HG03558 (cell line): ENCODE measurements around the gene FAM118B.
"Not testable (repeated sequence)": the region's sequence is repeated elsewhere in the genome, so short reads cannot be mapped to it uniquely, and the experiment has no call there.

ENCODE experiments used
- ATAC-seq: cut with Tn5 transposase; IDR thresholded peaks from one replicate; pipeline ENCODE4 v1.9.1; 2021; ENCODE audit warnings: moderate number of reproducible peaks; ENCODE audit not compliant: unreplicated experiment; ENCODE audit errors: extremely low read depth

Gene FAM118B

GRCh38 chr11:126214841-126215240 lies 3.3 kb downstream of the FAM118B start:
- ATAC-seq: no peak

GRCh38 chr11:126216526-126217305 lies 5.1 kb downstream of the FAM118B start:
- no peak for ATAC-seq

GRCh38 chr11:126217491-126217890 lies 5.9 kb downstream of the FAM118B start:
- no peak for ATAC-seq

GRCh38 chr11:126219547-126219946 lies 8.0 kb downstream of the FAM118B start:
- no peak for ATAC-seq

- no peak for ATAC-seq
Observed at GRCh38 chr11:126224647-126225294, 13.2 kb downstream of the FAM118B start.

GRCh38 chr11:126225295-126225665 lies 13.7 kb downstream of the FAM118B start:
- ATAC-seq: no peak

GRCh38 chr11:126226334-126227084 lies 14.9 kb downstream of the FAM118B start:
- ATAC-seq: no peak

GRCh38 chr11:126229858-126230540 lies 18.4 kb downstream of the FAM118B start:
- no peak for ATAC-seq

- no peak for ATAC-seq
Observed at GRCh38 chr11:126231725-126232459, 20.3 kb downstream of the FAM118B start.

- no peak for ATAC-seq
Observed at GRCh38 chr11:126232683-126233082, 21.1 kb downstream of the FAM118B start.

- no peak for ATAC-seq
Observed at GRCh38 chr11:126233391-126233790, 21.8 kb downstream of the FAM118B start.

GRCh38 chr11:126246636-126247035 lies 35.1 kb downstream of the FAM118B start:
- ATAC-seq: no peak

GRCh38 chr11:126253265-126253664 lies 41.7 kb downstream of the FAM118B start:
- no peak for ATAC-seq

GRCh38 chr11:126254819-126255218 lies 43.2 kb downstream of the FAM118B start:
- ATAC-seq: no peak

- ATAC-seq: not testable (repeated sequence)
Observed at GRCh38 chr11:126255507-126255906, 43.9 kb downstream of the FAM118B start.

GRCh38 chr11:126256216-126256615 lies 44.6 kb downstream of the FAM118B start:
- no peak for ATAC-seq

- ATAC-seq: no peak
Observed at GRCh38 chr11:126257144-126257543, 45.6 kb downstream of the FAM118B start.

- ATAC-seq: no peak
Observed at GRCh38 chr11:126257764-126258163, 46.2 kb downstream of the FAM118B start.

GRCh38 chr11:126262216-126262615 lies 50.6 kb downstream of the FAM118B start:
- ATAC-seq: no peak

- no peak for ATAC-seq
Observed at GRCh38 chr11:126263489-126263888, 51.9 kb downstream of the FAM118B start.
